Upper lobe of left lung (tissue), 6 donors: ENCODE measurements around the gene ZDHHC13. TPM values are rescaled to one million over a fixed set of nuclear protein-coding genes. Genes with fewer than 3 reads are reported as not detected.

Experiments used
- ATAC-seq, 2 donors: fragments of 200-7000 bp; cut with Tn5 transposase; one replicate each; pipeline ENCODE4 v1.9.1; 2022; ENCODE audit warnings: mild to moderate bottlenecking in 2 of 2, moderate library complexity in 2 of 2; ENCODE audit not compliant: low FRiP score in 2 of 2
- DNase-seq, 2 donors: peaks; one replicate each; pipeline ENCODE4 v3.0.0-alpha.2; 2019 to 2020
- H3K27ac ChIP-seq, 4 donors: fragments of 200-600 bp; sonication (generic); one replicate each; pipeline ENCODE4 v1.5.1; 2016 to 2019
- H3K27me3 ChIP-seq, 4 donors: fragments of 200-600 bp; sonication (generic); one replicate each; pipeline ENCODE4 v1.5.1; 2017 to 2019
- H3K36me3 ChIP-seq, 4 donors: fragments of 200-600 bp; sonication (generic); one replicate each; pipeline ENCODE4 v1.5.1; 2016 to 2019
- H3K4me1 ChIP-seq, 4 donors: fragments of 200-600 bp; sonication (generic); one replicate each; pipeline ENCODE4 v1.5.1; 2018 to 2019
- H3K4me3 ChIP-seq, 4 donors: fragments of 200-600 bp; sonication (generic); one replicate each; pipeline ENCODE4 v1.5.1; 2017 to 2019; ENCODE audit warnings: mild to moderate bottlenecking in 2 of 4, moderate library complexity in 1 of 4
- H3K9me3 ChIP-seq, 4 donors: fragments of 200-600 bp; sonication (generic); one replicate each; pipeline ENCODE4 v1.5.1; 2018 to 2019
- EP300 ChIP-seq, 4 donors: sonication (generic); formaldehyde crosslinking; IDR thresholded peaks; one replicate each; pipeline ENCODE4 v1.5.1; 2017; ENCODE audit warnings: antibody characterized with exemption in 4 of 4, control low read depth in 2 of 4
- POLR2A ChIP-seq, 4 donors: fragments of 450-650 bp; IDR thresholded peaks; one replicate each; pipeline ENCODE4 v1.5.1; 2016 to 2017; ENCODE audit warnings: antibody characterized with exemption in 4 of 4, mild to moderate bottlenecking in 2 of 4
- POLR2AphosphoS5 ChIP-seq, 2 donors: sonication (generic); formaldehyde crosslinking; IDR thresholded peaks; one replicate each; pipeline ENCODE4 v1.5.1; 2017; ENCODE audit warnings: antibody characterized with exemption in 2 of 2
- WGBS, 2 donors: methylation state at CpG; one replicate each; pipeline ENCODE4 v1.1.5; 2017 to 2018; 5-methylcytosine and 5-hydroxymethylcytosine counted together
- total RNA-seq, 6 donors: library from RNA; depleted of rRNA in 4 of 6; stranded (reverse); fragments of >200 nt in 4 of 6; gene quantifications; one replicate each; pipeline versions ENCODE4 v1.1.0 to v1.2.1, GENCODE V29; 2016 to 2021
- TF ChIP-seq, protein P1 (sequence below), 6 experiments: fragments of 450-650 bp in 4 of 6; fragments of 200-600 bp in 2 of 6; sonication (generic) in 2 of 6; IDR thresholded peaks; one replicate each; pipeline ENCODE4 v1.5.1; 2016 to 2019; ENCODE audit warnings: antibody characterized with exemption in 6 of 6
- donor health status: DM: no; HTN: no; CAD: no; lungs with moderate emphysema.
- donor health status: DM: no; HTN: yes; CAD: no; lungs with severe emphysema.

The ZDHHC13 gene
- total RNA-seq, 6 donors from 2014 or later: 6.3 to 28.6 (median 11.1) TPM

GRCh38 chr11:19191530-19192169, 74.7 kb downstream of the ZDHHC13 start:
- no peak overlapping the region for H3K27ac ChIP-seq
- H3K4me1 ChIP-seq: no peaks in the 10 kb centered on the region
- H3K9me3 ChIP-seq: no peaks in the 10 kb centered on the region
- ATAC-seq (no peak), DNase-seq (no peak)
- no peak overlapping the region for H3K4me3 ChIP-seq
- H3K27me3 ChIP-seq: no peaks in the 10 kb centered on the region
- TF ChIP-seq EP300 (IDR thresholded peaks at IDR 0.05) (no peak), POLR2AphosphoS5 (IDR thresholded peaks at IDR 0.05) (no peak), POLR2A (IDR thresholded peaks at IDR 0.05) (no peak)
- TF ChIP-seq, protein P1, sequence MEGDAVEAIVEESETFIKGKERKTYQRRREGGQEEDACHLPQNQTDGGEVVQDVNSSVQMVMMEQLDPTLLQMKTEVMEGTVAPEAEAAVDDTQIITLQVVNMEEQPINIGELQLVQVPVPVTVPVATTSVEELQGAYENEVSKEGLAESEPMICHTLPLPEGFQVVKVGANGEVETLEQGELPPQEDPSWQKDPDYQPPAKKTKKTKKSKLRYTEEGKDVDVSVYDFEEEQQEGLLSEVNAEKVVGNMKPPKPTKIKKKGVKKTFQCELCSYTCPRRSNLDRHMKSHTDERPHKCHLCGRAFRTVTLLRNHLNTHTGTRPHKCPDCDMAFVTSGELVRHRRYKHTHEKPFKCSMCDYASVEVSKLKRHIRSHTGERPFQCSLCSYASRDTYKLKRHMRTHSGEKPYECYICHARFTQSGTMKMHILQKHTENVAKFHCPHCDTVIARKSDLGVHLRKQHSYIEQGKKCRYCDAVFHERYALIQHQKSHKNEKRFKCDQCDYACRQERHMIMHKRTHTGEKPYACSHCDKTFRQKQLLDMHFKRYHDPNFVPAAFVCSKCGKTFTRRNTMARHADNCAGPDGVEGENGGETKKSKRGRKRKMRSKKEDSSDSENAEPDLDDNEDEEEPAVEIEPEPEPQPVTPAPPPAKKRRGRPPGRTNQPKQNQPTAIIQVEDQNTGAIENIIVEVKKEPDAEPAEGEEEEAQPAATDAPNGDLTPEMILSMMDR (IDR thresholded peaks at IDR 0.05): no peak
- H3K36me3 ChIP-seq: no peaks in the 10 kb centered on the region
- 81 to 82% methylated on average over 7 of the region's 7 CpGs for WGBS, 2 donors

DNA sequence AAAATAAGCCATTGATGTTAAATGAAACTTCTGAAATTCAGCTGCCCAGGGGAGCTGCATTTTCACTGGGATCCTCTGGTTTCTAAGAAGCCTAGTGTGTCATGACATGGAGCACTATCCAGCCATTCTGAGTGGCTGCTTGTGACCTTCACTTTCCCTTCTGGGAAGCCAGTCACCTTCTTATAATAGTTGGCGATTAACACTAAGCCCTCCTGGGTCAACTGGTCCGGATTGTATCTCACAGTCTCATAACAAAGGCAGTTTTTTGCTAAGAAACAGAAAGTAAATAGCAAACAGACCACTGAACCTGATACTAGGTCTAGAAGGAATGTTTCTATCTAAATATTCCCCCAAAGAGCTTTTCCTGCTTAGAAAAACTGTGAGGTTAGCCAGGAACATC, 76.9 kb downstream of the ZDHHC13 start:
- Histone ChIP-seq H3K36me3 (no peaks in the 10 kb centered on the region), H3K4me1 (no peaks in the 10 kb centered on the region), H3K4me3 (no peak overlapping the region), H3K27me3 (no peaks in the 10 kb centered on the region), H3K27ac (no peak overlapping the region), H3K9me3 (no peaks in the 10 kb centered on the region)
- ATAC-seq (no peak), DNase-seq (no peak)
- WGBS, 2 donors: 78 to 83% methylated on average over 2 of the region's 2 CpGs
- no peak for TF ChIP-seq POLR2AphosphoS5 (IDR thresholded peaks at IDR 0.05)
- TF ChIP-seq POLR2A (IDR thresholded peaks at IDR 0.05): no peak
- TF ChIP-seq, protein P1 (IDR thresholded peaks at IDR 0.05): no peak
- no peak for TF ChIP-seq EP300 (IDR thresholded peaks at IDR 0.05)

- Histone ChIP-seq H3K4me3 (no peak overlapping the region), H3K36me3 (no peaks in the 10 kb centered on the region), H3K9me3 (no peaks in the 10 kb centered on the region), H3K4me1 (no peaks in the 10 kb centered on the region), H3K27ac (no peak overlapping the region), H3K27me3 (no peaks in the 10 kb centered on the region)
- 84 to 90% methylated on average over 4 of the region's 4 CpGs for WGBS, 2 donors
- DNase-seq: no peak
- ATAC-seq: no peak
- TF ChIP-seq POLR2A (IDR thresholded peaks at IDR 0.05): no peak
- TF ChIP-seq, protein P1 (IDR thresholded peaks at IDR 0.05): no peak
- TF ChIP-seq EP300 (IDR thresholded peaks at IDR 0.05): no peak
- no peak for TF ChIP-seq POLR2AphosphoS5 (IDR thresholded peaks at IDR 0.05)
Observed at GRCh38 chr11:19194620-19195308, 77.8 kb downstream of the ZDHHC13 start.

- ATAC-seq: no peak
- Histone ChIP-seq H3K4me3 (no peak overlapping the region), H3K36me3 (no peaks in the 10 kb centered on the region), H3K27ac (no peak overlapping the region), H3K9me3 (no peaks in the 10 kb centered on the region), H3K4me1 (peaks cover 0 to 7% (median 0%) of the 10 kb centered on the region in 4 donors), H3K27me3 (no peaks in the 10 kb centered on the region)
- TF ChIP-seq EP300 (IDR thresholded peaks at IDR 0.05) (no peak), POLR2AphosphoS5 (IDR thresholded peaks at IDR 0.05) (no peak), POLR2A (IDR thresholded peaks at IDR 0.05) (no peak)
- TF ChIP-seq, protein P1 (IDR thresholded peaks at IDR 0.05): no peak
- WGBS, 2 donors: 84 to 85% methylated on average over 6 of the region's 6 CpGs
- DNase-seq: no peak
Observed at GRCh38 chr11:19196432-19196831, 79.5 kb downstream of the ZDHHC13 start.
